Activated naive CD4-positive, alpha-beta T cell treated with anti-CD3 and anti-CD28 coated beads, Interleukin-2, amount 50 U/mL, for 72 hours (primary cell): ENCODE results near the gene HORMAD1. TPM values are rescaled to one million over a fixed set of nuclear protein-coding genes. Genes with fewer than 3 reads are reported as not detected.
A peak's percentile ranks its signal among the peaks of the same experiment; 100 is the strongest.
"Not testable (repeated sequence)": the region's sequence is repeated elsewhere in the genome, so short reads cannot be mapped to it uniquely, and the experiment has no call there.

ENCODE experiments used
- ATAC-seq, 2 donors: fragments of 150-1000 bp; cut with Tn5 transposase; 2 replicates each; pipeline ENCODE4 v1.10.0; 2021; ENCODE audit warnings: mild to moderate bottlenecking in 2 of 2, moderate library complexity in 2 of 2
- DNase-seq, 2 donors: peaks; one replicate each; pipeline ENCODE4 v3.0.0; 2021 to 2022; ENCODE audit warnings: low spot score in 2 of 2
- H3K27ac Mint-ChIP-seq, 2 donors: one replicate each; pipeline ENCODE4 v1.8.0; 2022; ENCODE audit warnings: mild to moderate bottlenecking in 2 of 2, mixed read lengths in 2 of 2
- H3K36me3 Mint-ChIP-seq, 2 donors: one replicate each; pipeline ENCODE4 v1.8.0; 2022; ENCODE audit warnings: mixed read lengths in 2 of 2
- H3K9me3 Mint-ChIP-seq, 2 donors: one replicate each; pipeline ENCODE4 v1.8.0; 2022; ENCODE audit warnings: mixed read lengths in 2 of 2
- total RNA-seq, 2 donors: library from RNA; stranded (reverse); gene quantifications; one replicate each; pipeline ENCODE4 v1.2.3, GENCODE V29; 2022

HORMAD1 gene, protein sequence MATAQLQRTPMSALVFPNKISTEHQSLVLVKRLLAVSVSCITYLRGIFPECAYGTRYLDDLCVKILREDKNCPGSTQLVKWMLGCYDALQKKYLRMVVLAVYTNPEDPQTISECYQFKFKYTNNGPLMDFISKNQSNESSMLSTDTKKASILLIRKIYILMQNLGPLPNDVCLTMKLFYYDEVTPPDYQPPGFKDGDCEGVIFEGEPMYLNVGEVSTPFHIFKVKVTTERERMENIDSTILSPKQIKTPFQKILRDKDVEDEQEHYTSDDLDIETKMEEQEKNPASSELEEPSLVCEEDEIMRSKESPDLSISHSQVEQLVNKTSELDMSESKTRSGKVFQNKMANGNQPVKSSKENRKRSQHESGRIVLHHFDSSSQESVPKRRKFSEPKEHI
- total RNA-seq, result under 1 TPM in 1 of 2 donors, not detected in 1; 0.32 TPM

DNA sequence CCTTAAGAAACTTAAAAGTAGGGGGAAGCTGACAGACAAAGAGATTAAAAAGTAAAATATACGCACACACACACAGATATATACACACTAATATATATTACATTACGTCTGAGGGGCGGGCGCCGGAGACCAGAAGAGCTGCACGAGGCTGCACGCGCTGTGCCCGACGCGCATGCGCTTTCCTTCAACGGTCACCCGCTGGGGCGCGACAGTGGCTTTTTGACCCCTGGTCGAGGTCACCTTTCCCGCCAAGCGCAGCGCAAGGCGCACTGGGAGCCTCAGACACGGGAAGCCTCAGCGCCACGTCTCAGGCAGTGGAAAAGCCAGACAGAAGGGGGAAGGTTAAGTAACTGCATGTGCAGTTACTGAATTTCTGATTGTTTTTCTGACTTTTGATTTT is at the start of gene HORMAD1:
HORMAD1 (minus strand) TSS at position 193 of the 400 bp plus-strand sequence. CDS start 1,390 bp downstream, outside the sequence.
- ATAC-seq, result no peak
- no peak for DNase-seq
- Mint-ChIP-seq H3K9me3 (no peaks in the 10 kb centered on the region), H3K36me3 (no peaks in the 10 kb centered on the region), H3K27ac (no peak within 1 kb of the TSS)

DNA sequence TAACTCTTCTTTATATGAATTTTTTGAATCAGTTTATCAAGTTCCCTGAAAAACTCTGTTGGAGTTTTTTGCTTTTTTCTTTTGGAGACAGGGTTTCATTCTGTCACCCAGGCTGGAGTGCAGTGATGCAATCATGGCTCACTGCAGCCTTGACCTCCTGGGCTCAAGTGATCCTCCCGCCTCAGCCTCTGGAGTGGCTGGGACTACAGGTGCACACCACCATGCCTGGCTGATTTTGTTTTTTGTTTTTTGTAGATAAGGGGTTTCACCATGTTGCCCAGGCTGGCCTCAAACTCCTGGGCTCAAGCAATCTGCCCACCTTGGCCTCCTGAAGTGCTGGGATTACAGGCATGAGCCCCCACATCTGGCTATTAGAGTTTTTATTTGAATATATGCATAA is 47.0 kb upstream of the HORMAD1 start:
- not testable (repeated sequence) for H3K9me3 Mint-ChIP-seq, H3K36me3 Mint-ChIP-seq, ATAC-seq, H3K27ac Mint-ChIP-seq, DNase-seq

DNA sequence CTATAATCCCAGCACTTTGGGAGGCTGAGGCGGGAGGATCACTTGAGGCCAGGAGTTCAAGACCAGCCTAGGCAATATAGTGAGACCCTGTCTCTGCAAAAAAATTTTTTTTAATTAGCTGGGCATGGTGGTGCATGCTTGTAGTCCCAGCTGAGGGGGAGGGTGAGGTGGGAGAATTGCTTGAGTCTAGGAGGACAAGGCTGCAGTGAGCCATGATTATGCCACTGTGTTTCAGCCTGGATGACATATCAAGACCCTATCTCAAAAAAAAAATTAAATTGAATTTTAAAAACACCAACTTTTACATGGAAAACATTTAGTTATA is 45.2 kb upstream of the HORMAD1 start:
- Mint-ChIP-seq H3K36me3 (peaks cover 8 to 12% of the 10 kb centered on the region in 2 donors), H3K27ac (peak overlapping the region; percentile 96 to 97)
- not testable (repeated sequence) for H3K9me3 Mint-ChIP-seq, ATAC-seq, DNase-seq

DNA sequence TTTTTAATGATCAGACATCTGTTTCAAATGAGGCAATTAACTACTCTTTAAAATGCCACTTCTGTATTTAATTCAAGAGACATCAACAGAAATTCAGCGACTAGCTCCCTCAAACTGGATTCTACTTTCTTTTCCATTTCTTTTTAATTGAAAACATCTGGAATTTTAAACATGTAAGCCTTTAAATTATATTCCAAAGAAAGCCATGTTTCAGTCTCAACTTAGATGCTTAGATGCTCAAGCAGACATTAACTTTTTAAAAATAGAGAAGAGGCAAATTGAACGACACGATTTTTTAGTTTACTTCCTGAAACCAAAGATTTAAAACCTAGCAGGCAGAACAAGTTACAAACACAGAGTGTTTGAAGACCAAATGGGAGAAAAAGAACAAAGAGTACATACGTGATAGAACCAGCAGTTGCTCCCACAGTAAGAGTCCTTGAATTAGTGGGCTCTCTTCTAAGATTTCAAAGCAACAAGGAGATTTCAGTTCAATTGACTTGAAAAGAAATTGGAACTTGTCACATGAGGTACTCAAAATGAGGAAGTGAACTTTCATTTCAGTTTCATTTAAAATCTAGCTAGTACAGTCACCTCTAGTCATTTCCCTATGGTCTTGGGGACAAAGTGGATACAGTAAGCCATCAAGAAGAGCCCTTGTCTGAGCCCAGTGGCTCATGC is 44.7 kb upstream of the HORMAD1 start, which contains the start of gene CTSS:
CTSS (minus strand) TSS at position 483 of the 681 bp plus-strand sequence. CDS start 1,015 bp downstream, outside the sequence.
- H3K36me3 Mint-ChIP-seq, result peaks cover 8 to 17% of the 10 kb centered on the region in 2 donors
- H3K27ac Mint-ChIP-seq, result peak within 1 kb of the TSS; percentile 96 to 97
- no peaks in the 10 kb centered on the region for H3K9me3 Mint-ChIP-seq
- ATAC-seq (peak; percentile 97 to 99), DNase-seq (peak in 1 of 2 donors; percentile 11)

DNA sequence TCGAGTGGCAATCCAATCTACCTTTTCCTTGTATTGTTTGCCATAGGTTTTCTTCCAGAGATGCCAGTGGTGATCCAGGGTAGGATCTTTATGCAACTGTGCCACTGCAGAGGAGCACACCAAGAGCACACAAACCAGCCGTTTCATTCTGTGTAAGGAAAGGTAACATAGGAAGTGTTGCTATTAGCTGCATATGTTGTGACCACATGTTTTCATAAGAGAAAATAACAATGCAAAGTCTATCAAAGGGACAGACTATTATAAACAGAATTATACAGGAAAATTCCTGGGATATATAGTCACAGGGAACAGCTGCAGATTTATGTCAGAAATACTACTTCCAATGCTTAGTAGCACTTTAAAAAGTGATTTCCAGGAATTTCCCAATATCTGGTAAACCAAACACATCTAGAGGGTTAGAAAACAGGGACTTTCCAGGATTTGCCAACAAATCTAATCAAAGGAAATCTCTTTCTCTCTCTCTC is 44.0 kb upstream of the HORMAD1 start:
- no peak for ATAC-seq
- H3K36me3 Mint-ChIP-seq, result peaks cover 8 to 21% of the 10 kb centered on the region in 2 donors
- H3K9me3 Mint-ChIP-seq, result no peaks in the 10 kb centered on the region
- peak overlapping the region; percentile 96 to 97 for H3K27ac Mint-ChIP-seq
- DNase-seq, result no peak

DNA sequence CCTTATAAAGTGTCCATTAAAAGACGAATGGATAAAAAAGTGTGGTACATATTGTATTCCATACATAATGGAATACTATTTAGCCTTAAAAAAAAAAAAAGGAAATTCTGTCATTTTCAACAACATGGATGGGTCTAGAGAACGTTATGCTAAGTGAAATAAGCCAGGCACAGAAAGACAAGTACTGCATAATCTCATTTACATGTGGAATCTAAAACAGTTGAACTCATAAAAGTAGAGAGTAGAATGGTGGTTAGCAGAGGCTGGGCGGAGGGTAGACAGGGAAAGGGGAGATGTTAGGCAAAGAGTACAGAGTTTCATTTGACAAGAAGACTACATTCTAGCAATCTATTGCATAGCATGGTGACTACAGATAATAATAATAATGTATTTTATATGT is 42.3 kb upstream of the HORMAD1 start:
- H3K9me3 Mint-ChIP-seq, result no peaks in the 10 kb centered on the region

DNA sequence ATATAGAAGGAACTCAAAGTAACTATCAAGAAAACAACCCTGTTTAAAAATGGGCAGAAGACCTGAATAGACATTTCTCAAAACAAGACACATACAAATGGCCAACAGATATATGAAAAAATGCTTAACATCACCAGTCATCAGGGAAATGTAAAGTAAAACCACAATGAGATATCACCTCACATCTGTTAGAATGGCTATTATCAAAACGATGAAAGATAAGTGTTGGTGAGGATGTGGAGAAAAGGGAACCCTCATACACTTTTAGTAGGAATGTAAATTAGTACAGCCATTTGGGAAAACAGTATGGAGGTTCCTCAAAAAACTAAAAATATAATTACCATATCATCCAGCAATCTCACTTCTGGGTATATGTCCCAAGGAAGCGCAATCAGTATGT is 41.9 kb upstream of the HORMAD1 start:
- ATAC-seq (no peak), DNase-seq (no peak)
- no peak overlapping the region for H3K27ac Mint-ChIP-seq
- peaks cover 8 to 21% of the 10 kb centered on the region in 2 donors for H3K36me3 Mint-ChIP-seq
- H3K9me3 Mint-ChIP-seq, result no peaks in the 10 kb centered on the region

More for the DNA sequence above, 42.3 kb upstream of the HORMAD1 start:
- no peak for ATAC-seq
- no peak for DNase-seq
- Mint-ChIP-seq H3K36me3 (peaks cover 8 to 21% of the 10 kb centered on the region in 2 donors), H3K27ac (no peak overlapping the region)

DNA sequence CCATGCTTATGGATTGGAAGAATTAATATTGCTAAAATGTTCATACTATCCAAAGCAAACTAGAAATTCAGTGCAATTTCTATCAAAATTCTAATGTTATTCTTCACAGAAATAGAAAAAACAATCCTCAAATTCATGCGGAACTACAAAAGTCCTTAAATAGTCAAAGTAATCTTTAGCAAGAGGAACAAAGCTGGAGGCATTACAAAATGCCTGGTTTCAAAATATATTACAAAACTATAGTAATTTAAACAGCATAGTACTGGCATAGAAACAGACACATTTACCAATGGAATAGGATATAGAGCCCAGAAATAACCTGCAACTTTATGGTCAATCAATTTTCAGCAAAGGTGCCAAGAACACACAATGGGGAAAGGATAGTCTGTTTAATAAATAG is 41.1 kb upstream of the HORMAD1 start:
- Mint-ChIP-seq H3K36me3 (peaks cover 8 to 21% of the 10 kb centered on the region in 2 donors), H3K9me3 (no peaks in the 10 kb centered on the region), H3K27ac (no peak overlapping the region)
- no peak for ATAC-seq
- no peak for DNase-seq

DNA sequence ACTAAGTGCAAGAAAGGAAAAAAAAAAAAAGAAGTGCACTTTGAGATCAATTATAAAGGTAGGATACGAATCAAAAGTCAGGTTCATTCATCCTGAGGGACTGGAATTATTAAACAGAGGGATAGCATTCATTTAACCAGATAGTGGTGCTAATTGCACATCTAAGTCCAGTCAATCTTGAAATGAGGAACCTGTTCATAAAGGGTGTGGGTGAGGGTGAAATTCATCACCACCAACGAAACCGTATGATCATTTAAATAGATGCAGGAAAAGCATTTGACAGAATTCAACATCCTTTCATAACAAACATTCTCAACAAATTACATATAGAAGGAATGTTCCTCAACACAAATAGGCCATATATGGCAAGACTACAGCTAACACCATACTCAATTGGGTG is 39.3 kb upstream of the HORMAD1 start:
- H3K36me3 Mint-ChIP-seq, result peaks cover under 1 to 14% of the 10 kb centered on the region in 2 donors
- H3K27ac Mint-ChIP-seq, result no peak overlapping the region
- no peak for ATAC-seq
- no peak for DNase-seq
- H3K9me3 Mint-ChIP-seq, result no peaks in the 10 kb centered on the region

DNA sequence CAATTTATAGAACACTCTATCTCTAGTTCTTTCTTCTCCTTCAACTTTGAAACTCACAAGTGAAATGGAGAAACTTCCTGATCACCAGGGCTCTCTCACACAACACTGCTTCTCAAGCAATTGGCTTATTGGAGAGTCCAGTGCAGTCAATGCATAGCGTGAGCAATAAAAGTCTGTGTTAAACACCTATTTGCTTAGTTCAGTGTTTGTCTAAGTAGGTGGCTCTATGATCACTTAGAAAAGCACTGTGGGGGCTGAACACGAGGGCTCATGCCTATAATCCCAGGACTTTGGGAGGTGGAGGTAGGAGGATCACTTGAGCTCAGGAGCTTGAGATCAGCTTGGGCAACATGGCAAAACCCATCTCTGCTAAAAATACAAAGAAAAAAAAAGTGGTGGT is 32.7 kb upstream of the HORMAD1 start:
- H3K9me3 Mint-ChIP-seq, result no peaks in the 10 kb centered on the region

DNA sequence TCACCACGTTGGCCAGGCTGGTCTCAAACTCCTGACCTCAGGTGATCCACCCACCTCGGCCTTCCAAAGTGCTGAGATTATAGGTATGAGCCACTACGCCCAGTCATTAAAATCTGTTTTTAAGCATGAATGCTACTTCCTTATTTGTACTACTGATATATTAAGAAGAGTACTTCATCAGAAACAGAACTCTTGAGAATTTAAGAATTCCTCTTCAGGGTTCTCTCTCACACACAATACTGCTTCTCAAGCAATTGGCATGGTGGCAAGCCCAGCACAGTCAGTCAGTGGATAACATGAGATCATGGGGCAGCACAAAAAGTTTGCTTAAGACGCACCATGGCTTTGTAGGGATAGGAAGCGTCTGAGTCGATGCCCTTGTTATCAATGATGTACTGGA is 30.7 kb upstream of the HORMAD1 start:
- ATAC-seq, result no peak
- Mint-ChIP-seq H3K36me3 (peaks cover 8 to 11% of the 10 kb centered on the region in 2 donors), H3K27ac (peak overlapping the region in 1 of 2 donors; percentile 51), H3K9me3 (no peaks in the 10 kb centered on the region)
- DNase-seq, result no peak

More for the DNA sequence above, 32.7 kb upstream of the HORMAD1 start:
- Mint-ChIP-seq H3K36me3 (peaks cover 8 to 11% of the 10 kb centered on the region in 2 donors), H3K27ac (peak overlapping the region in 1 of 2 donors; percentile 82)
- ATAC-seq (no peak), DNase-seq (no peak)

DNA sequence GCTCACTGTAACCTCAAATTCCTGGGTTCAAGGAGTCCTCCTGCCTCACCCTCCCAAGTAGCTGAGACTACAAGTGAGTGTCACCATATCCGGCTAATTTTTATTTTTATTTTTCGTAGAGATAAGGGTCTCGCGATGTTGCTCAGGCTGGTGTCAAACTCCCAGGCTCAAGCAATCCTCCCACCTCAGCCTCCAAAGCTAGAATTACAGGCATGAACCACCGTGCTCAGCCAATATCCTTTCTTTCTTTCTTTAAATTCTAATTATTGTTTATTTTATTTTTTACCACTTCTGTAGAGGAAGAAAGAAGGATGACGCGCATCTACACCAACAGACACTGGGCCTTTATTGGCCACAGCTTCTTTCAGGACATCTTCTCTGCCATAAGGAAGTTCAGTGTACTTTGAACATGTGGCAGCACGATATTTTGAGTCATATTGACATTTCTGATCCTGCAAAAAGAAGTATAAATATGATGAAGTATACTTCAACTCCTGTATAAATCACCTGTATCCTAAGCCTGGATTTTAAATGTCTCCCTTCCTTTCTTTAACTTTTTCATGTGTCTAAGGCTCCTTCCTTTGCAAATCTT is 29.1 kb upstream of the HORMAD1 start:
- peak overlapping the region in 1 of 2 donors; percentile 46 for H3K27ac Mint-ChIP-seq
- DNase-seq (no peak), ATAC-seq (no peak)
- H3K9me3 Mint-ChIP-seq, result no peaks in the 10 kb centered on the region
- H3K36me3 Mint-ChIP-seq, result peaks cover 8 to 11% of the 10 kb centered on the region in 2 donors

DNA sequence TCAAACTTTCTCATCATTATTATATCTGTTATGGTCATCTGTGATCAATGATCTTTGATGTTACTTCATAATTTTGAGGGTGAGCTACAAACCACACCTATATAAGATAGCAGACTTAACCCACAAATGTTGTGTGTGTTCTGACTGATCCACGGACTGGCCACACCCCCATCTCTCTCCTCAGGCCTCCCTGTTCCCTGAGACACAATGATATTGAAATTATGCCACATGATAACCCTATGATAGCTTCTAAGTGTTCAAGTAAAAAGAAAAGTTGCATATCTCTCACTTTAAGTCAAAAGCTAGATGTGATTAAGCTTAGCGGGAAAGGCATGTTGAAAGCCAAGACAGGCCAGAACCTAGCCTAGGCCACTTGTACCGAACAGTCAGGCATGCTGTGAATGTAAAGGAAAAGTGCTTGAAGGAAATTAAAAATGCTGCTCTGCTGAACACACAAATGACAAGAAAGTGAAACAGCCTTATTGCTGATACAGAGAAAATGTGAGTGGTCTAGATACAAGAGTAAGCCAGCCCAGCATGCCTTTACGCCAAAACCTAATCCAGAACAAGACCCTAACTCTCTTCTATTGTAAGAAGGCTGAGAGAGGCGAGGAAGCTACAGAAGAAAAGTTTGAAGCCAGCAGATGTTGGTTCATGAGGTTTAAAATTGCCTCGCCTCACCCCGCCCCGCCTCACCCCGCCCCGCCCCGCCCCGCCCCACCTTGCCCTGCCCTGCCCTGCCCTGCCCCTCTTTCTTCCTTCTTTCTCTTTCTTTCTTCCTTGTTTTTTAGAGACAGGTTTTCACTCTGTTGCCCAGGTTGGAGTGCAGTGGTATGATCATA is 28.4 kb upstream of the HORMAD1 start:
- ATAC-seq (no peak), DNase-seq (no peak)
- Mint-ChIP-seq H3K27ac (peak overlapping the region in 1 of 2 donors; percentile 46), H3K9me3 (no peaks in the 10 kb centered on the region), H3K36me3 (peaks cover 8 to 11% of the 10 kb centered on the region in 2 donors)

DNA sequence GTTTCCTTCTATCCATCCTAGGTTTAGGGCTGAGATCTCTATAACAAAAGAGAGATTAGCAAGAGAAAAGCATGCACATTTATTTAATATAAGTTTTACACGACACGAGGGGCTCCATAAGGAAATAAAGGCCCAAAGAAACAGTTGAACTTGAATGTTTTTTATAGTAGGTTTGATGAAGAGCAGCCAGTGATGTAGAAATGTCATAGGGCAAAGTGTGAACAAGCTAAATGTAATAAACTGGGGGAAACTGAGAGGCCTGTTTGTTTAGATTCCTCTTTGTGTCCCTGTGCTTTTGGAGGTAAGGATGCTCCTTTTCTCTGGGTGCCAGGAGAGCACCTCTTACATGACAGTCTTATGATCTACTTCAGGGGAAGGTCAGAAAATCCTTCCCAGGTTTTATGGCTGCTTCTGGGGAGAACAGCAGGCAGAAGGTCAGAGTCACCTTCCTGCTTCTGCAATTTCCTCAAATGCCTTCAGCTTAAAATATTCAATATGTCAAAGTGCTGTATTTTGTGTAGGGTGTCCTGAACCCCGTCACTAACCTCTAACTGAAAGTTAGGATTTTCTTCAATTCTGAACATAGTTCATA is 9.5 kb upstream of the HORMAD1 start:
- Mint-ChIP-seq H3K36me3 (no peaks in the 10 kb centered on the region), H3K27ac (no peak overlapping the region)

DNA sequence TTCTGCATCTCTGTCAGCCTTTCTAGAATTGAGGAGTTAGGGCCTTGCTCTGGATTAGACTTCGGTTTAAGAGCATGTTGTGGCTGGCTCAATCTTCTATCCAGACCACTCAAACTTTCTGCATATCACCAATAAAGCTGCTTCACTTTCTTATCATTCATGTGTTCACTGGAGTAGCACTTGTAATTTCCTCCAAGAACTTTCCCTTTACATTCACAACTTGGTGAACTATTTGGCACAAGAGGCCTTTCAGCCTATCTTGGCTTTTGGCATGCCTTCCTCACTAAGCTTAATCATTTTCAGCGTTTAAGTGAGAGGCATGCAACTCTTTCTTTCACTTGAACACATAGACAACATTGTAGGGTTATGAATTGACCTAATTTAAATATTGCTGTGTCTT is 3.6 kb upstream of the HORMAD1 start:
- DNase-seq (no peak), ATAC-seq (no peak)
- Mint-ChIP-seq H3K36me3 (no peaks in the 10 kb centered on the region), H3K27ac (no peak overlapping the region), H3K9me3 (no peaks in the 10 kb centered on the region)

More for the DNA sequence above, 9.5 kb upstream of the HORMAD1 start:
- no peaks in the 10 kb centered on the region for H3K9me3 Mint-ChIP-seq
- DNase-seq (no peak), ATAC-seq (no peak)

DNA sequence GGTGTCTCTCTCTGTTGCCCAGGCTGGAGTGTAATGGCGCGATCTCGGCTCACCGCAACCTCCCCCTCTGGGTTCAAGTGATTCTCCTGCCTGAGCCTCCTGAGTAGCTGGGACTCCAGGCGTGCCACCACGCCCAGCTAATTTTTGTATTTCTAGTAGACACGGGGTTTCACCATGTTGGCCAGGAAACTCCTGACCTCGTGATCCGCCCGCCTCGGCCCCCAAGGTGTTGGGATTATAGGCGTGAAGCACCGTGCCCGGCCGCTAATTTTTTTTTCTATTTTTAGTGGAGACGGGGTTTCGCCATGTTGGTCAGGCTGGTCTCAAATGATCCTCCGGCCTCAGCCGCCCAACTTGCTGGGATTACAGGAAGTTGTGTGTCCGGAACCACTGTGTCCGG is 597 bp downstream of the HORMAD1 start:
- DNase-seq, result no peak
- H3K36me3 Mint-ChIP-seq, result no peaks in the 10 kb centered on the region
- no peak for ATAC-seq
- H3K9me3 Mint-ChIP-seq, result no peaks in the 10 kb centered on the region
- H3K27ac Mint-ChIP-seq, result no peak overlapping the region
